Activated T-cell treated with anti-CD3 and anti-CD28 coated beads for 1 hour (primary cell): ENCODE measurements around the gene LRRC8E.

Experiments
- DNase-seq: peaks from one replicate; pipeline ENCODE4 v3.0.0-alpha.2; 2020; ENCODE audit warnings: low read depth

Gene LRRC8E

DNA sequence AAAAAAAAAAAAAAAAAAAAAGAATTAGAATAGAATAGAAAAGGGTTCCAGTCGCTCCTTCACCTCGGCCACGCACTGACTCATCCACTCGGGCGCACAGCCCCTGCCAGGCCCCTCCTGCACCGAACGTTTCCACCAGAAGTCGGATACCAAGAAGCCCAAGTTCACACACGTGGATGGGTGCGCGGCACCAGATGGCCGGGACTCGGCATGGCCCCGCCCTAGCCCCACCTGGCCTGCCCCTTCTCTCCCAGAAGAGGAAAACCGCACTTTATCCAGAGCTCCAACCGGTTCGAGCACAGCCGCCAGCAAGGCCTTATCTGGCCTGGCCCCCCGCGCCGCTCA lies 20.0 kb upstream of the LRRC8E start:
- no peak for DNase-seq

DNA sequence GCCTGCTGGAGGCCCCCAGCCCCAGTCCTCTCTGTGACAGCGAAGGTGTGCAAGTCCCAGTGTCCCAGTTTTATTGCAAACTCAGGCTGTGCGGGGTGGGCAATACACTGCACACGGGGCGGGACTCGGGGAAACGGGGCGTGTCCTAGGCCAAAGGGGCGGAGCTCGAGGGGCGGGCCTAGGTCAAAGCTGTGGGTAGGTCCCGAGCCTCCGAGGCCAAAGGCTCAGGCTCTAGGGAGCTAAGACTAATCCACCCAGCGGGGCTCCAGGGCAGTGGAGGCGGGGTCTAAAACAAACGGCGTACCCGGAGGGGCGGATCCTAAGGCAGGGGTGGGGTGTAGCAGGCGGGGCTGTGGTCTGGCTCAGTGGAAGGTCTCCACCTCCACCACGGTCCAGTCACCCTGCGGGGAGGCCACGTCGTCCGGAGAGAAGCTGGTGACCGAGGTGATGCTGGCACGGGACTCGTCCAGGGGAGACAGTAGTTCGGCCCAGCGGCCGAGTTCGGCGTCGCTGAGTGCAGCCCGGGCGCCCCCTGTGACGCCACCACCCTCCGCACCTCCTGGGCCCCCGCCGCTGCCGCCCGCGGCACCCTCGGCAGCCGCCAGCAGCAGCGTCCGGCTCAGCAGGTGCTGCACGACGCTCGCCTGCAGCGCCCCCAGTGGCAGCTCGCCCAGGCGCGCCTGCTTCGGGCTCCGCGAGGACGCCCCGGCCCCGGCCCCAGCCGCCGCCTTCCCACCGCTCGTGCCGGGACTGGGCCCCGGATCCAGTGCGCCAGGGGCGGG lies 19.4 kb upstream of the LRRC8E start:
- DNase-seq: peak; percentile 69

GRCh38 chr19:7869453-7869909 lies 18.8 kb upstream of the LRRC8E start:
- peak; percentile 75 for DNase-seq

- peak; percentile 37 for DNase-seq
Measured at GRCh38 chr19:7869910-7870511, 18.3 kb upstream of the LRRC8E start.

GRCh38 chr19:7870571-7871436 lies 17.5 kb upstream of the LRRC8E start:
- no peak for DNase-seq

GRCh38 chr19:7871437-7872305 lies 16.6 kb upstream of the LRRC8E start:
- DNase-seq: peak; percentile 73

- no peak for DNase-seq
Measured at GRCh38 chr19:7872306-7873204, 15.8 kb upstream of the LRRC8E start.

DNA sequence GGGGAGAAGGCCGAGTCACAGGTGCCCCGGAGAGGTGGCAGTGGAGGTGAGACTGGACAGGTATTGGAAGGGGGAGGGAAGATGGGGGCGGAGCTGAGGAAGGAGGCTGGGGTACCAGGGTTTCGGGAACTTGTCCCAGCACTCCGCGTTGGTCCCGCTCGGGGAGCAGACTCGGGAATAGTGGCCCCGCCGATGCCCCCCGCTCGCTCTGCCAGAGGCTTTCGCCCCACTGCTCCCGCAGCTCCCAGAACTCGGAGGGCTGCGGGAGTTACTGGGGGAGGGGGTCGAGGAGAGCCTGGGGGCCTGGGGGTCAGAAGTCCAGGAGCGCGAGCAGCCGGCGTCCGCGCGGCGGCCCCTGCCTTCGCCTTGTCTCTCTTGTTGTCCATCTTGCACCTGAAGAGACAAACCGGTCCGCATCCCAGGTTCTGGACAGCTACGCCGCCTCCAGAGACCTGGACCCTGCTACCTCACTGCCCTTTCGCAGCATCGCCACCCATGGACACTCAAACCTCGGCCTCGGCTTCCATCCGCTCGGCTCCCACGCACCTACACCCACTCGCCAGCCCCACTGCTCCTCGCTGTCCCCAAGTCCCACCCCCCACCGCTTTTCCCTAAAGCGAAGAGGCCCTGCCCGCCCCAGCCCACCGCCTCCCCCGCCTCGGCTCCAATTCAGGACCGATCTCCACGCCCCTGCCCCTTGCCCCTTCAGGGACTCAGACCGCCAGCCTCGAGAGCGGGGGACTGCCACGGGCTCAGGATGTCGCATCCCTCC lies 14.8 kb upstream of the LRRC8E start:
- DNase-seq: no peak

DNA sequence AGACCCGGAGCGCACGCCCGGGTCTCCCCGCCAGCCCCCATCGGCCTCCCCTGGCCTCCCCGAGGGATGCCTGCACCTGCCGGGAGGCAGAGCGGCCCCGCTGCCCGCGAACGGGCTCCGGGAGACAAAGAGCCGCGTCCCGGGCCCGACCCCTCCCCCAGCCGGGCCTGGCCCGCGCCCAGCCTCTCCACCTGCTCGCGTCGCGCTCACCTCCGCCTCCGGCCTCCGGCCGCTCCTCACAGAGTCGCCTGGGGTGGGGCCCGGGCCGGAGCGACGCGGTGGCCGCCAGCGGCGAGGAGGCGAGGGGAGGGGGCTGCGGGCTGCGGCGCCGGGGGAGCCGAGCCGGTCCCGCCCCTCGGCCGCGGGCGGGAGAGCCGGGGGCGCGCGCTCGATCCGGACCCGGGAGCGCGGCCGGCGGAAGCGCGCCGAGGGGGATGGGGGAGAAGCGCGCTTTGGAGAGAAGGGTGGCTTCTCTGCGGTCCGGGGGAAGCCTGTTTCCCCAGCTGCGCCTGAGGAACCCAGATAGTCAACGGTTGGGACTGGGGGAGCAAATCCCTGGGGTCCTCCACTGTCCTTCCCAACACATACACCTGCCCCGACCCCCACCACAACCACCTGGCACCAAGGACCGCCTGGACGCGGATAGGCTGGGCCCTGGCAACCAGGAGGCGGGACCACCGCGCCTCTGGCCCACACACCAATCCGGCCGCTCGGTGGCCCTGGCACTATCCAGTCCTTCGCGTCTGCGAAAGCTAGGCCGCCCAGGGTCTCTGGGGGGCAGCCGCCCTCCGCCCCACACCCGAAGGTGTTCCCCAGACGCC lies 14.0 kb upstream of the LRRC8E start, which contains the start of gene PRR36:
Gene PRR36 (minus strand): TSS at position 315 of the 821 bp plus-strand sequence. CDS start 701 bp downstream, outside the sequence.
- DNase-seq: no peak

GRCh38 chr19:7874897-7875273 lies 13.4 kb upstream of the LRRC8E start:
- no peak for DNase-seq

GRCh38 chr19:7877249-7877836 lies 11.0 kb upstream of the LRRC8E start:
- DNase-seq: no peak

GRCh38 chr19:7879111-7879807 lies 9.1 kb upstream of the LRRC8E start:
- DNase-seq: no peak

DNA sequence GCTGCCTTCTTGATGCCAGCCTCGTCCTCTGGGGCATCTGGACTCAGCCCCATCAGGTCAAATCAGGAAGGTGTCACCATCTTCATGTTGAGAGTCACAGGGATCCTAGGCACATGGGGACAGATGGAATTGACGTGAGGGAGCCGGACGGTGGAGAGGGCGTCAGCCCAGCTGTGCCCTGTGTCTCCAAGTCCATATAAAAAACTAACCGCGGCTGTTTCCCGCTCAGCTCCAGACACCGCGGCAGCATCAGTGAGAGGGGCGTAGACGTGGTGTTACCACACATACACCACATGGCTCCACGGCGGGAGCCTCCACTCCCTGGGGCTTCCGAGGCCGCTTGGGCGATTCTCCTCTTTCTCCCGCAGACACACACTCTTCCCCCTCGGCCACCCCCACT lies 8.5 kb upstream of the LRRC8E start:
- DNase-seq: no peak

DNA sequence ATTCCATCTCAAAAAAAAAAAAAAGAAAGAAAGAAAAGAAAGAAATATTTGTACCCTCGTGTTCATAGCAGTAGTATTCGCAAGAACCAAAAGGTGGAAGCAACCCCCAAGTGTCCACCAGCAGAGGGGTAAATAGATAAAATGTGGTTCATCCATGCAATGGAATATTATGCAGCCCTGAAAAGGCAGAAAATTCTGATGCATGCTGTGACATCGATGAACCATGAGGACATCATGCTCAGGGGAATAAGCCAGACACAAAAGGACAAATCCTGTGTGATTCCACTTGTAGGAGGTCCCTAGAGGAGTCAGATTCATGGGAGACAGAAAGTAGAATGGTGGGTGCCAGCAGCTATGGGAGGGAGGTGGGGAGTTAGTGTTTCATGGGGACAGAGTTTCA lies 6.4 kb upstream of the LRRC8E start:
- DNase-seq: no peak

DNA sequence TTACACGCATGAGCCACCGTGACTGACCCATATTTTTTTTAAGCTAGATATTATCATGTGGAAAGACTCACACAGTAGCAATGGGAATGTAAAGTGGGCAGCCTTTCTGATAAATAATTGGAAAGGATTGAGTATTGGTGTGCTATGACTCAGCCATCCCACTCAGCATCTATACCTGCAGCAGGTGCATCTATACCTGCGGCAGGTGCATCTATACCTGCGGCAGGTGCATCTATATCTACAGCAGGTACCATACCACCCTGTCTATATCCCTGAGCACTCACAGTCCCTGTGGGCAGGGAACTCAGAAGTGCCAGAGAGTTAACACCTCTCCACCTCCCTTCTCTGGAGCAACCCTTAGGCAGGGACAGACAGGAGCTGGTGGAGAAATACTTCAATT lies 5.2 kb upstream of the LRRC8E start:
- no peak for DNase-seq

DNA sequence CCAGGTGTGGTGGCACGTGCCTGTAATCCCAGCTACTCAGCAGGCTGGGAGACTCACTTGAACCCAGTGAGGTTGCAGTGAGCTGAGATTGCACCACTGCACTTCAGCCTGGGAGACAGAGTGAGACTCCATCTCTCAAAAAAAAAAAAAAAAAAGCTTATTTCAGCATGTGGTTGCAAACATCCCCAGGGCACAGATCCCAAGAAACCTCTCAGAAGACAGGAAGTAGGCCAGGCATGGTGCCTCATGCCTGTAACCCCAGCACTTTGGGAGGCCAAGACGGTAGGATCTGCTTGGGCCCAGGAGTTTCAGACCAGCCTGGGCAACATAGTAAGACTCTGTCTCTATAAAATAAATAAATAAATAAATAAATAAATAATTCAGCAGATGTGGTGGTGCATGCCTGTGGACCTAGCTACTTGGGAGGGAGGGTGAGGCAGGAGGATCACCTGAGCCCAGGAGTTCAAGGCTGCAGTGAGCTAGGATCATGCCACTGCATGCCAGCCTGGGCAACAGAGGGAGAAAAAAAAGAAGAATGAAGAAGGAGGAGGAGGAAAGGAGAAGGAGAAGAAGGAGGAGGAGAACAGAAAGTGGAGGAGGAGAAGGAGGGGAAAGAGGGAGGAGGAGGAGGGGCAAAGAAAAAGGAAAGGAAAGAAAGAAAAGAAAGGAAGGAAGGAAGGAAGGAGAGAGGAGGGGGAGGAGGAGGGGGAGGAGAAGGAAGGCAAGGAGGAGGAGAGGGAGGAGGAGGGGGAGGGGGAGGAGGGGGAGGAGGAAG lies 4.3 kb upstream of the LRRC8E start:
- DNase-seq: no peak

GRCh38 chr19:7885818-7886217 lies 2.5 kb upstream of the LRRC8E start:
- no peak for DNase-seq
